ENCODE data around the gene TIE1. TPM values are rescaled to one million over a fixed set of nuclear protein-coding genes. Genes with fewer than 3 reads are reported as not detected.

The TIE1 gene
- total RNA-seq, 4 donors from 2014 or later: 30.6 to 65.1 (median 47.7) TPM

DNA sequence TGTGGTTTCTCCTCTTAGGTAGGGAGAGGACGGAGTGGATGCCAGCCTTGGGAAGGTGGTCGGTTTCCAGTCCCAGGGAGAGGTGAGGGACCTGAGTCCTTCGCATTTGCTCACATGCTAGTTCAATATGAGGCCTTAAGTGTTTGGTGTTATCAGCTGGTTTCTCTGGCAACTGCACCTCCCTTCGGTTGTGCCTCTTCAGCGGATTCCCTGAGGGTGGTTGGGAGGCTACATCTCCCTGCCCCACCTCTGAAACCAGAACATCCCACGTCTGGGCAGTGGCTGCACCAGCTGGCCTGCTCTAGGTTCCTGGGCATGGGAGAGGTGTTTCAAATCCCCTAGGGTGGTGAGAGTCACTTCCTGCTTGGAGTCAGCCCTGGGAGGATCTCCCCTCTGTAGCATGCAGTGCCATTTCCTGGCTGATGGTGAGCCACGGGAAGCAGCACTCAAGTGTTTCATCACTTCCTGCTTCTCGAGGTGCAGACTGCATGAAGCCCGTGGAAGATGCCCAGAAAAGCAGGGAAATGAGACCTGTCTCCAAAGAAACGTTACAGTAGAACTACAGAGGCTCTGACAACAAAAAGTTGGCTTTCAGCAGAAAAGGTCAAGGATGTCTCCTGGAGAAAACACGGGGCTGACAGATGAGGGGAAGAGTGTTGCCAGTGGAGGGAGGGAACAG lies 26.5 kb upstream of the TIE1 start:
- 39 to 43% methylated on average over 11 of the region's 11 CpGs for WGBS, 2 donors
- peak; percentile 30 to 49 for DNase-seq
- TF ChIP-seq POLR2A (IDR thresholded peaks at IDR 0.05): peak in 1 of 2 donors; percentile 16
- TF ChIP-seq, protein P1, sequence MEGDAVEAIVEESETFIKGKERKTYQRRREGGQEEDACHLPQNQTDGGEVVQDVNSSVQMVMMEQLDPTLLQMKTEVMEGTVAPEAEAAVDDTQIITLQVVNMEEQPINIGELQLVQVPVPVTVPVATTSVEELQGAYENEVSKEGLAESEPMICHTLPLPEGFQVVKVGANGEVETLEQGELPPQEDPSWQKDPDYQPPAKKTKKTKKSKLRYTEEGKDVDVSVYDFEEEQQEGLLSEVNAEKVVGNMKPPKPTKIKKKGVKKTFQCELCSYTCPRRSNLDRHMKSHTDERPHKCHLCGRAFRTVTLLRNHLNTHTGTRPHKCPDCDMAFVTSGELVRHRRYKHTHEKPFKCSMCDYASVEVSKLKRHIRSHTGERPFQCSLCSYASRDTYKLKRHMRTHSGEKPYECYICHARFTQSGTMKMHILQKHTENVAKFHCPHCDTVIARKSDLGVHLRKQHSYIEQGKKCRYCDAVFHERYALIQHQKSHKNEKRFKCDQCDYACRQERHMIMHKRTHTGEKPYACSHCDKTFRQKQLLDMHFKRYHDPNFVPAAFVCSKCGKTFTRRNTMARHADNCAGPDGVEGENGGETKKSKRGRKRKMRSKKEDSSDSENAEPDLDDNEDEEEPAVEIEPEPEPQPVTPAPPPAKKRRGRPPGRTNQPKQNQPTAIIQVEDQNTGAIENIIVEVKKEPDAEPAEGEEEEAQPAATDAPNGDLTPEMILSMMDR (IDR thresholded peaks at IDR 0.05): no peak

DNA sequence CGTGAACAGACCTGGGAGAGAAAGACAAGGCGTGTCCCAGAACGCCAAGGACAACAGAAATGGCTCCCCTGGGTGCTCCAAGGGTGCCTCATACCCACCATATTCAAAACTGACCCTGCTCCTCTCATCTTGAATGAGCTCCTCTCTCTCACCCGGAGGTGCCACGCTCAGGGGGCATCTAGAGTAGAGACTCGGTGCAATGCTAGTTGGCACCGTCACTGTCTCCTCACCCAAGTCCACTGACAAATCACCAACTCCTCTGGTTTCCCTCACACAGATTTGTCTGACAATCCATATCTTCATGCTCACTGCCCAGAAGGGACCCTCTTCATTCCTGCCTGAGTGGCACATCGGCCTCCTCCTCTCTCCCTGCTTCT lies 26.0 kb upstream of the TIE1 start:
- DNase-seq: no peak
- WGBS, 2 donors: 90 to 91% methylated on average over 8 of the region's 8 CpGs
- intact Hi-C loops (cut with DNase I): no loop called here
- no peaks in the 10 kb centered on the region for H3K27me3 ChIP-seq
- no peak overlapping the region for H3K4me3 ChIP-seq (replicated peaks in 1 of 3)
- H3K4me1 ChIP-seq: peaks cover 8 to 26% of the 10 kb centered on the region in 2 donors
- H3K9me3 ChIP-seq: no peaks in the 10 kb centered on the region
- no peak for TF ChIP-seq POLR2A (IDR thresholded peaks at IDR 0.05)
- TF ChIP-seq, protein P1 (IDR thresholded peaks at IDR 0.05): no peak
- H3K27ac ChIP-seq: peak overlapping the region in 1 of 3 donors; percentile 40
- peaks cover 0 to 4% of the 10 kb centered on the region in 2 donors for H3K36me3 ChIP-seq

More for the DNA sequence above, 26.5 kb upstream of the TIE1 start:
- Histone ChIP-seq H3K27ac (peak overlapping the region in 2 of 3 donors; percentile 32 to 40), H3K4me1 (peaks cover 12 to 32% of the 10 kb centered on the region in 2 donors), H3K27me3 (no peaks in the 10 kb centered on the region), H3K4me3 (replicated peaks in 1 of 3) (no peak overlapping the region), H3K36me3 (peaks cover 0 to 4% of the 10 kb centered on the region in 2 donors), H3K9me3 (no peaks in the 10 kb centered on the region)
- intact Hi-C loops (cut with DNase I): no loop called here

DNA sequence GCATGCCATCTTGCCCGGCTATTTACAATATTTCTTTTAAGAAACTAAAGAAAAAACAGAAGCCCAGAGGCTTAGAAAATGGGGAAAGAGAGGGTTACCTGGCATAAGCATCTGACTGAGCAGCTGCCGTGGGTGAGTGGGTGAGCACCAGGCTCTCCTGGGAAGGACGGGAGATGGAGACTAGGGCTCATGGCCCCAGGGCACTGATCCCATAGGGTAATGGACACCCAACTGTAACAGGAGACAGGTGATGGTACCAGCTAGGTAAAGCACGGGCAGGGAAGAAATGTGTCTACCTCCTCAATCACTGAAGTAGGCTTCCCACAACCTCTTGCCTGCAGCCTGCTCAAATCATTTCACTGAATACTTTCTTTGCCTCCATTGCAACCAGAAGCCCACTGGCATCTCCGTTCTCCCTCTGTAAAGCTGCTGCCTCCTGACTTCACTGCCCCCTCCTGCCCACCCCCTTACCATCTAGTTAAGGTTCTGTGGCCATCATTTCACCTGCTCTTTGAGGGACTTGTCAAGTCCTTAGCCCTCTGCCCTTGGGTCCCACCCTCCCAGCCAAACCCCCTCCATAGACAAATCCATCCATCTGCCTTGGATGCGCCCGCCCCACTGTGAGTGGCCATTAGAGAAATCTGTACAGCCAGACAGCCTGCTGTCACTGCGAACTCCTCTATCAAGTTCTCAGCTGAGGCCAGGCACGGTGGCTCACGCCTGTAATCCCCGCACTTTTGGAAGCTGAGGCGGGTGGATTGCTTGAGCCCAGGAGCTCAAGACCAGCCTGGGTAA lies 24.8 kb upstream of the TIE1 start:
- TF ChIP-seq, protein P1 (IDR thresholded peaks at IDR 0.05): no peak
- no peak for TF ChIP-seq POLR2A (IDR thresholded peaks at IDR 0.05)
- WGBS, 2 donors: 73 to 78% methylated on average over 12 of the region's 12 CpGs

DNA sequence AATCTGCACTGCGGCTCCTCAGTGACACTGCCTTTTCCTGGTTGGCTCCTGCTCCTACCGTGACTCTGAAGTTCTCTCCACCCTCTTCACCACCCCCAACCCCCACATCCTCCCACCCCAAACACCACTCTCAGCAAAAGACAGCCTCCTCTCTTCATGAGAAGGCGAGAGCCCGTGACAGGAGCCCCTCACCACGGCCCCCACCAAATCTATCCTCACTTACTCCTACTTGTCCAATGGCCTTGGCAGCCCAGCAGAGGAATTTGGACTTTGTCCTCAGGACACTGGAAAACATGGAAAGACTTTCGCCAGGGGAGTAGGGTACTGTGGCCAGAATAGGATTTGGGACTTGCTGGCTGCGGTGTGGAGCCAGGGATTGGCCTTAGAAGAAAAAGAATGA lies 24.1 kb upstream of the TIE1 start:
- intact Hi-C loops (cut with DNase I): no loop called here
- no peak for DNase-seq

More for the DNA sequence above, 24.8 kb upstream of the TIE1 start:
- Histone ChIP-seq H3K4me3 (replicated peaks in 1 of 3) (no peak overlapping the region), H3K27ac (no peak overlapping the region), H3K4me1 (peaks cover under 1 to 20% of the 10 kb centered on the region in 2 donors), H3K27me3 (no peaks in the 10 kb centered on the region), H3K9me3 (no peaks in the 10 kb centered on the region), H3K36me3 (peaks cover 0 to 4% of the 10 kb centered on the region in 2 donors)
- intact Hi-C loops (cut with DNase I): no loop called here
- no peak for DNase-seq

More for the DNA sequence above, 24.1 kb upstream of the TIE1 start:
- H3K27ac ChIP-seq: no peak overlapping the region
- no peak overlapping the region for H3K4me3 ChIP-seq (replicated peaks in 1 of 3)
- no peaks in the 10 kb centered on the region for H3K9me3 ChIP-seq
- TF ChIP-seq POLR2A (IDR thresholded peaks at IDR 0.05): no peak
- TF ChIP-seq, protein P1 (IDR thresholded peaks at IDR 0.05): no peak
- WGBS, 2 donors: 61% methylated on average over 7 of the region's 7 CpGs
- H3K27me3 ChIP-seq: no peaks in the 10 kb centered on the region
- peaks cover 0 to 4% of the 10 kb centered on the region in 2 donors for H3K36me3 ChIP-seq
- peaks cover 0 to 13% of the 10 kb centered on the region in 2 donors for H3K4me1 ChIP-seq
